ENCODE results near the gene SMAD2. TPM values are rescaled to one million over a fixed set of nuclear protein-coding genes. Genes with fewer than 3 reads are reported as not detected.

The SMAD2 gene
- total and polyA plus RNA-seq, 3 donors from 2014 or later: 76.9 to 115 (median 109) TPM

GRCh38 chr18:47797126-47797525, 133.3 kb downstream of the SMAD2 start:
- Histone ChIP-seq H3K27ac (no peak overlapping the region), H3K4me3 (no peak overlapping the region), H3K4me1 (peaks cover 4% of the 10 kb centered on the region), H3K27me3 (no peaks in the 10 kb centered on the region), H3K36me3 (ENCODE audit: low read depth, missing control alignments) (no peaks in the 10 kb centered on the region), H3K9me3 (no peaks in the 10 kb centered on the region)
- WGBS, 2 donors: 93 to 94% methylated on average over 5 of the region's 5 CpGs
- TF ChIP-seq, protein P1, sequence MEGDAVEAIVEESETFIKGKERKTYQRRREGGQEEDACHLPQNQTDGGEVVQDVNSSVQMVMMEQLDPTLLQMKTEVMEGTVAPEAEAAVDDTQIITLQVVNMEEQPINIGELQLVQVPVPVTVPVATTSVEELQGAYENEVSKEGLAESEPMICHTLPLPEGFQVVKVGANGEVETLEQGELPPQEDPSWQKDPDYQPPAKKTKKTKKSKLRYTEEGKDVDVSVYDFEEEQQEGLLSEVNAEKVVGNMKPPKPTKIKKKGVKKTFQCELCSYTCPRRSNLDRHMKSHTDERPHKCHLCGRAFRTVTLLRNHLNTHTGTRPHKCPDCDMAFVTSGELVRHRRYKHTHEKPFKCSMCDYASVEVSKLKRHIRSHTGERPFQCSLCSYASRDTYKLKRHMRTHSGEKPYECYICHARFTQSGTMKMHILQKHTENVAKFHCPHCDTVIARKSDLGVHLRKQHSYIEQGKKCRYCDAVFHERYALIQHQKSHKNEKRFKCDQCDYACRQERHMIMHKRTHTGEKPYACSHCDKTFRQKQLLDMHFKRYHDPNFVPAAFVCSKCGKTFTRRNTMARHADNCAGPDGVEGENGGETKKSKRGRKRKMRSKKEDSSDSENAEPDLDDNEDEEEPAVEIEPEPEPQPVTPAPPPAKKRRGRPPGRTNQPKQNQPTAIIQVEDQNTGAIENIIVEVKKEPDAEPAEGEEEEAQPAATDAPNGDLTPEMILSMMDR (IDR thresholded peaks at IDR 0.05): no peak
- TF ChIP-seq POLR2A (IDR thresholded peaks at IDR 0.05): no peak
- no peak for DNase-seq
- intact Hi-C loops (cut with DNase I; ENCODE audit: low total_unique reads): no loop called here

DNA sequence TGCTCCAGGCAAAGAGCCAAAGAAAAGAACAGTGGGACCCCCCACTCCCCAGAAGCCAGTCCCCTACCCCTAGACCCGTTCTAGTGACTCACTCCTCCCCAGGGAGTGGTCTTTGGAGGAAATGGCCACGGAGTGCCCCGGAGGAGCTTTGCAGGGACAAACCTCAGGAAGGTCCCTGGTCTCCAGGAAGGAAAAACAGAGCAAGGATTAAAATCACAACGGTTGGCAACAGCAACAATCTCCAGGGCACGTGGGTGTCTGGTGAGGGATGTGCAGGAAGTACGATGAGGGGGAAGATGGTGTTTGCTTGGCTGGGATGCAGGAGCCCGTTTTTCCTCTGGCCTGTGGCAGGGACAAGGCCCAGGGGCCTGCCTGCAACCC, 135.0 kb downstream of the SMAD2 start:
- no peaks in the 10 kb centered on the region for H3K27me3 ChIP-seq
- no peak for DNase-seq
- H3K4me3 ChIP-seq: no peak overlapping the region
- peaks cover 4% of the 10 kb centered on the region for H3K4me1 ChIP-seq
- TF ChIP-seq POLR2A (IDR thresholded peaks at IDR 0.05): no peak
- TF ChIP-seq, protein P1 (IDR thresholded peaks at IDR 0.05): no peak
- H3K36me3 ChIP-seq (ENCODE audit: low read depth, missing control alignments): no peaks in the 10 kb centered on the region
- no peak overlapping the region for H3K27ac ChIP-seq
- 30 to 41% methylated on average over 5 to 7 of the region's 7 CpGs for WGBS, 2 donors
- H3K9me3 ChIP-seq: no peaks in the 10 kb centered on the region
- intact Hi-C loops (cut with DNase I; ENCODE audit: low total_unique reads): no loop called here

- no peaks in the 10 kb centered on the region for H3K9me3 ChIP-seq
- H3K36me3 ChIP-seq (ENCODE audit: low read depth, missing control alignments): no peaks in the 10 kb centered on the region
- H3K4me1 ChIP-seq: peaks cover 4% of the 10 kb centered on the region
- intact Hi-C loops (cut with DNase I; ENCODE audit: low total_unique reads): no loop called here
- 31 to 38% methylated on average over 7 to 14 of the region's 14 CpGs for WGBS, 2 donors
- no peak overlapping the region for H3K4me3 ChIP-seq
- TF ChIP-seq, protein P1 (IDR thresholded peaks at IDR 0.05): no peak
- no peak for TF ChIP-seq POLR2A (IDR thresholded peaks at IDR 0.05)
- no peaks in the 10 kb centered on the region for H3K27me3 ChIP-seq
- DNase-seq: no peak
- no peak overlapping the region for H3K27ac ChIP-seq
These were observed 135.6 kb downstream of the SMAD2 start for GRCh38 chr18:47794725-47795433.

DNA sequence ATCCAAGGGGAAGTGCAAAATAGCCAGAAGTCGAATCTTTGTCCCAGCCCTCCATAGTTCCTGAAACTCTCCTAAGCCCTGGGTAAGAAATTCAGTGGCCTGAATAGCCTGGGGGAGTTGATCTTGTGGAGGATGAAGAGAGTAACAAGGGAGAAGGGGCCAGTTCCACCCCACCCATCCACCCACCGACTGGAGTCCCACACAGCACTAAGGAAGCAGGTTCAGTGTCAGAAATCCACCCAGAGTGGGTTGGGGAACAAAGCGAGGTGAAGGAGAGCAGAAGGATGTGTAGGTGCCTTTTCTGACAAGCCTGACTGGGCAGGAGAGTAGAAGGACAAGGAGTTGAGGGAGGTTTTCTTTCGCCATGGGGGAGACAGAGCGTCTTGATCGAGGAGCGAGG, 136.8 kb downstream of the SMAD2 start:
- H3K27ac ChIP-seq: no peak overlapping the region
- 93 to 97% methylated on average over 6 to 7 of the region's 7 CpGs for WGBS, 2 donors
- no peaks in the 10 kb centered on the region for H3K9me3 ChIP-seq
- no peak for DNase-seq
- intact Hi-C loops (cut with DNase I; ENCODE audit: low total_unique reads): no loop called here
- H3K4me3 ChIP-seq: no peak overlapping the region
- peaks cover 4% of the 10 kb centered on the region for H3K4me1 ChIP-seq
- no peaks in the 10 kb centered on the region for H3K27me3 ChIP-seq
- no peaks in the 10 kb centered on the region for H3K36me3 ChIP-seq (ENCODE audit: low read depth, missing control alignments)
- TF ChIP-seq, protein P1 (IDR thresholded peaks at IDR 0.05): no peak
- TF ChIP-seq POLR2A (IDR thresholded peaks at IDR 0.05): no peak

DNA sequence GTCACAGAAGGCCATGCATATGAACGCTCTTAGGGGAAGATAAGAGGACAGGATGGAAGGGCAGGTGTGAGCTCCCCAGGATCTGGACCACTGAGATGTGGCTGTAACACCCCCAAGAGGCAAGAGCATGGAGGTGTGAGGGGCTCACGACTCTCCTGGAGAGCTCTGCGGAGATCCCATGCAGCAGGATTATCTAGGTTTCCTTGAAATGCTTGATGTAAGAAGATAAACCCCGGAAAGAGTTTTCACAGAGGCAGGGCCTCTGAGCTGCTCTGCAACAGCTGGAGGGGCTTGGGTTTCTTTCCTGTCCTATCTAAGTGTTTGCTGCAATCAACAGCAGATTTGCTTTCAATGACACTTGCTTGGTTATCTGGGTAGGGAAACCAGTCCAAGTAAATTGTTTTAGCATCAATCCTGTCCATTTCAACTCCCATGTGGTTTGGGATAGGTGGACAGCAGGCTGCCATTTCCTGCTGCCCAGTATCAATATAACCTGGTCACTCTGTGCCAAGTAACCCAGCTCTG, 138.9 kb downstream of the SMAD2 start:
- H3K36me3 ChIP-seq (ENCODE audit: low read depth, missing control alignments): no peaks in the 10 kb centered on the region
- peaks cover 4% of the 10 kb centered on the region for H3K4me1 ChIP-seq
- TF ChIP-seq POLR2A (IDR thresholded peaks at IDR 0.05): no peak
- TF ChIP-seq, protein P1 (IDR thresholded peaks at IDR 0.05): no peak
- no peaks in the 10 kb centered on the region for H3K27me3 ChIP-seq
- H3K4me3 ChIP-seq: no peak overlapping the region
- intact Hi-C loops (cut with DNase I; ENCODE audit: low total_unique reads): no loop called here
- 81 to 94% methylated on average over 4 of the region's 4 CpGs for WGBS, 2 donors
- no peak for DNase-seq
- no peaks in the 10 kb centered on the region for H3K9me3 ChIP-seq
- H3K27ac ChIP-seq: no peak overlapping the region

Measured in testis (tissue), 3 donors.